ENCODE measurements around the gene NME9. TPM values are rescaled to one million over a fixed set of nuclear protein-coding genes. Genes with fewer than 3 reads are reported as not detected.

The NME9 gene
- polyA plus RNA-seq, 4 donors = 1.7 to 4.6 (median 3.4) TPM

DNA sequence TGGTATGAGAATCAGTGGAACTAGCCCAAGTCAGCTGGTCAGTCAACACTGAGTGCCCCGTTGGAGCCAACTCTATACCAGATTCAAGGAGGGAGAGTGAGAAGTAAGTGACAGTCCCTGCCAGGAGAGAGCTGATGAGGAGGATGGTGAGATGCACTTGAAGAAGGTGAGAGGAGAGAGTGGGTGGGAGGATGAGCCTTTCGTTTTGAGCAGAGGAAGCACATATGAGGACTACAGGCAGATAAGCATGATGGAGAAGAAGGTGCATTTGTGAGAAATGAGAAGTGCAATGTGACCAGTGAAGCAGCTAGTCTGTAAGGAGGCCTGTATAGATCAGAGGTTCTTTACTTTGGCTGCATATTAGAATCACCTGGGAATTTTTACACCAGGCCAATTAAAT is 40.4 kb downstream of the NME9 start:
- DNase-seq (ENCODE audit: low read depth in 4 of 4, low spot score in 2 of 4) = no peak

DNA sequence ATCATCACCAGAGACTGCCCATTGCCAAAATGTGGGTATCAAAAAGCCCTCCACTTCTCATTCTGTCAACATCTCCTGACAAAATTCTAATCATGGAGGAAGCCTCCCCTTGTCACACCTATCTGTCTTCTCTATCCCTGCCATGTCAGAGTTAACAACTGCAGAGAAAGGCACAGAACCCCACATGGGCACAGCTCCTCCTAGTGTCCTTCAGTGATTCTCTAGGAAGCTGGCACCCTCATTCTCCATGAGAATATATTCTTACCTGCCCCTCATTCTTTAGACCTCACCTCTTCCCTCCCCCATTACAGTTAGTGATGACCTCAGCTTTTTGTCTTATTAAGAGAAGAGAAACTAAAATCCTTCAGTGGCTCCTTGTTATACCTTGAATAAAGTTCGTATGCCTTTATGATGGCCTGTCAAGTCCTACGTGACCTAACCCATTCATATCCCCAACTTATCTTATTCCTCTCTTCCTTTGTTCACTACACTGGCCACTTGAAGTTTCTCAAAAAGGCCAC is 44.6 kb downstream of the NME9 start:
- DNase-seq (ENCODE audit: low read depth in 4 of 4, low spot score in 2 of 4) = no peak

DNA sequence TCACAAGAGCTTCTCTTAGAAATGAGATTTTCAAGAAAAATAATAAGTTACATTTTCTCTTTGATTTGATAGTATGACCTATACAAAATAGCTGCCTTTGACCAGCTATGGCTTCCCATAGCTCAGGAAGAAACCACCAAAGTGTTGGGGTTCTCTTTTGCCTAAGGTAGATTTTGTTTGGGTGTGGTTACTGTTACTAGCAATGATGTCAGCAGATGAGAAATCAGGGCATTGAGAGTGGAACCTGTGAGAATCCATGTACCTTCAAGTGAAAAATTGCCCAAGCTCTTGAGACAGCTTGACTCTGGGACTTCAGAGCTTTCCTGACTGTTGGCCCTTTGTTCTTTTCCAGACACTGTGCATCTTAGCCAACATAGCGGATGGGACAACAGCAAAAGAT is 45.6 kb downstream of the NME9 start:
- DNase-seq (ENCODE audit: low read depth in 4 of 4, low spot score in 2 of 4) = no peak

DNA sequence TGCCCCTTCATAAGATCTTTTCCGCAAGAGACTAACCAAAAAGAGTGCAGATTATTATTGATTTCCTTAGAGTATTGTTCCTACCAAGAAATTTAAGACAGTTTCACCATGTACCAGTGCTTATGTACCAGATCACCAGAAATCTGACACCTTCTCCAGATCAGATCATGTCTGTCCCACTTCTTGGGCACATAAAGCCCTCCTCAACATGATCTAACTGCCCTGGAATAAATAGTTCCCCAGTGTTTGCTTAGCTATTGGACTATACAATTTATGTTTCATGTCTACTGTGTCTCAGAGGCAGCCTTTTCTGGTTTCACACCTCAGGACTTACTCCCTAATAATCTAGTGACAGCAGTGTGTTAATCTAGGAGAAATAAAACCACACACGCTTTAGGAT is 46.8 kb downstream of the NME9 start:
- no peak for DNase-seq (ENCODE audit: low read depth in 4 of 4, low spot score in 2 of 4)

DNA sequence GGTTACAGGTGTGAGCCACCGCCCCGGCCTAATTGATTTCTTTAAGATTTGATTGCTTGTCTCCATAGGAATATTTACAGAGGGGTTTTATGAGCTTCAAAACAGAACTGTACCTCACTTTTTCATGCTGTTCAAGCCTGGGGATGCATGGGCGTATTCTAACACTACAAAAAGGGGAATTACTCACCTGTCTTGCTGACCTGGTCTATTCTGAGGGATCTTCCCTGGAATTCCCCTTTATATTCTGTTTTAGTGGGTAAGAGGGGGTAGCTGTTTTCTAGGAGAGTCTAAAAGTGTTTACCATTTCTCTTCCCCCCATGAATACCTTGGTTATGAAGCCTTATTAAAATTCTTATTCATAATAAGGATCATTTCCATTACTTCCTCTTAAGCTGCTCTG is 48.1 kb downstream of the NME9 start:
- DNase-seq (ENCODE audit: low read depth in 4 of 4, low spot score in 2 of 4) = no peak

DNA sequence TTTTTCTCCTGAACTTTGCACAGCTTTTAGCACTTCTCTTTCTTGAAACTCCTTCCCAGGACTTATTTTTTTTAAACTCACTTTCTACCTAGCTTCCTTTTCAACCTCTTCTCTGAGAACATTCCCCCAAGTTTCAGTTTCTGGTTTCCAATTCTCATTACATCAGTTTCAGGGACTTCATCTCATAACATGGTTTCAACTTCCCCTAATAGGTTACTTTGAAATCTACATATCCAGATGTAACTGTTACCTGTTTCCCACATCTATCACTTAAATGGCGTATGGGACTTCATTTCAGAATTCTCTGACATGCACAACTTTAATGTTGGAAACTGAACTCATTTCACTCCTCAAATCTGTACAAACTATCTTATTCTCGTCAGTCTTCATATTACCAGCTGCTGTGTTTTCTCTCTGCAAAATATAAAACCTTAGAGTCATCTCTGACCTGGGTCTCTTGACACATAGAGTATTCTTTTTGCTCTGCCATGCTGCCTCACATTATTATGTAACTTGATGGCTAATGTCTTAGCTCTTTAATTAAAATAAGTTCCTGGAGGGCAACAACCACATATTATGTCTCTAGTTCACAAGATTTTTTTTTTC is 58.4 kb downstream of the NME9 start:
- DNase-seq (ENCODE audit: low read depth in 4 of 4, low spot score in 2 of 4) = no peak

DNA sequence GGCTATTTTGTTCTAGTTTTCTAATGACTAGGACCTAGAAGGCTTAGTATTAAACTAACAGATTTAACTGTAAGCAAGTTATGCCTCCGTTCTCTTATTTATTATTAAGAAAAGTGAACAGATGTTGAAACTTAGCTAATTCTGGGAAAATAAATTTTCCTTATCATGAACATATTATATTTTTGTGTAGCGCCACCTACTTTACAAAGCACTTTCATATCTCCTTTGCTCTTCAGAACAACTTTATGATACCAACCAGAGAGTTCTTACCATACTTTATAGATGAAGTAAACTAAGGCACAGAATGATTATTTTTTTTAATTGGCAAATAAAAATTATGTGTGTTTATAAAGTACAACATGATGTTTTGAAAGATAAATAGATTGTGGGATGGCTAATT is 59.4 kb downstream of the NME9 start:
- no peak for DNase-seq (ENCODE audit: low read depth in 4 of 4, low spot score in 2 of 4)

DNA sequence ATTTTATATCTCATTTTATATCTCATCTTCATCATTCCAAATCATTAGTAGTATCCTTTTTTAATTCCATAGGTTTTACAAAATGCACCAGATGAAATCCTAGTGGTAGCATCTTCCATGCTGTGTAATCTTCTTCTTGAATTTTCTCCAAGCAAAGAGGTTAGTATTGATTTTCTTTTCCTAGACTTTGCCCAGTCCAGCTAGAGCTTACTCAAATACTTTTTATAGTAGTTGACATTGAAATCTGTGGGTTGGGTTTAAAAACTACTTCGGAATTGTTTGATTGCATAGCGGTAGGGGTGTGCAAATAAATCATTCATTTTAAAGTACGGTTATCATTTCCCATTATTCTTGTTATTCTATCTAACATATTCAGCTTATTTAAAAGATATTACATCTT is 62.6 kb downstream of the NME9 start:
- no peak for DNase-seq (ENCODE audit: low read depth in 4 of 4, low spot score in 2 of 4)

DNA sequence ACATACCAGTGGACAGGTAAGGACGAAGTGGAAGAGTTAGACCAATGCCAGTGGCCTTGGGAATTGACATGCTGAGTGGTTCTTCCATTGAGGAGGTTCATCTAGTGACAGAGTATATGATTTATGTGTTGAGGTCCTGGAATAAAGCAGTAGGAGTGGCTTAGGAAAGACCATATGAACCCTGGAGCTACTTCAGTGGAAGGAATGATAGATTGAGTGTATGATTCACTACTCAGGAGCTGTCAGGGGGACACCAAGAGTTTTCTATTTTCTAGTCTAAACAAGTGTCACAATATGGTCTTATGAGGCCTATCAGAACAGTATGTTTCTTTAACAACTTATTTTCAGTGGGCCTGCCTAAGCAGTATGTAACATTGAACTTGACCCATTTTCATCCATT is 63.9 kb downstream of the NME9 start:
- no peak for DNase-seq (ENCODE audit: low read depth in 4 of 4, low spot score in 2 of 4)

DNA sequence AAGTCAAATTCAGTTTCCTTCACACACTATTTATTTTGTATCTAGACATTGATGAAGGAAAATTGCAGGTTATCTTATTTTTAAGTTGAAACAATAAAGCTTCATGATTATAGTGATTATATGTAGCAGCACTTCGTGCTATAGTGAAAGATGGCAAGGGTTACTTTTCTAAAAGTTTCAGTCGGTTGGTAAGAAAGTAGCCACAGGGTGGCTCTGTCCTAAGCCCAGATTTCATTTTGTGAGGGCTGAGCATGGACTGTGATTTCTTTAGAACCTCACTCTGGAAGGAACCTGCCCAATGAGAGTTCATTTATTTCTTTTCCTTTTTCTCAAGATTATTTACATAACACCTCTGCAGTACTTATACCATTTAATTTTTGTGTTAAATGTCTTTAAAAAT is 66.5 kb downstream of the NME9 start:
- no peak for DNase-seq (ENCODE audit: low read depth in 4 of 4, low spot score in 2 of 4)

DNA sequence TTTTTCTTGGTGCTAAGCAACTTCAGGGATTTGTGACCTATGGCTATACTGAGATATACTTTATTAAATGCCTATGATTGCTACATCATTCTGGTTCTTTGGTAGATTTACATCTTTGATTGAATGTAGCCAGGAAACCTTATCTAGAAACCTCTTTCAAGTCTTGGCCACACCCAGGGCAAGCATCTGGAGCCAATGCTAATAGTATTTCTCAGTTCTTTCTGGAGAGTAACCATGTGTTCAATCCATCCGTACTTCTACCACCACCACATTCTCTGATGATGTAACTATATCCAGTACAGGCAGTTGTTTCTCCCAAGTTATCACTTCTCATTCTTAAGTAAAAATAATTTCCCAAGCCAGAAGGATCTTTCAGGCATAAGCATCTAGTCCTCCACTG is 69.0 kb downstream of the NME9 start:
- no peak for DNase-seq (ENCODE audit: low read depth in 4 of 4, low spot score in 2 of 4)

DNA sequence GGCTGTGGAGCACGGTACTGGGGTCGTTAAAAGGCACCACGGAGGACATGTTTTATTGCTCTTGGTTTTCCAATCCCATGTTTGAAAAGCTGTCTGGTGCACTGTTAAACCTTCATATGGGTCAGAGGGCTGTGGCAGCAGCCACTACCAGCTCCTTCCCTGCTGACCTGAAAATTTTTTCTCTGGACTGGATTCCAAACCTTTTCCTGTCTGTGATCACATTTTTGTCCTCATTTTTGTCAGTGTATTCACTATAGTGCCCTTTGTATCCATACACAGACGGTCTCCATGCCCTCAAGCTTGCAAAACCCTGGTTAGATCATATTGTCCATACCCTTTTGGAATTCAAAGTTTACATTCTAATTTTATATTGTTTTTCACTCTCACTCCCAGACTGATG is 70.5 kb downstream of the NME9 start:
- no peak for DNase-seq (ENCODE audit: low read depth in 4 of 4, low spot score in 2 of 4)

DNA sequence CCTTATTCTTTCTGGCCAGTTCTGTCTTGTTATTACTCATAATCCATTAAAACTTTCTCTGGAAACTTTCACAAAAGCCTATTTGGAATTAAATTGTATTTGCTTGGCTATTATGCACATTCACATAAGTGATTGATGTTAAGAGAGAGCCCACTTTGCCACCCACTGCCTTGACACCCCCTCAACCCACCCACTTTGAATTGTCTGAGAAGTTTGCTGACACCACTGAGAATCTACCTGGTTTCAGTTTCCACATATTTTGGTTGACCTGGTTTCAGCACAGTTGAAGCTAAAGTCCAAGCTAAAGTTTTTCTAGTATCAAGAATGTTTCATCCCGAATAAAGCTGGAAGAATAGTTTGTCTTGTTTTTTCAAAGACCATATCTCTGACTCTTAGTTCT is 71.7 kb downstream of the NME9 start:
- DNase-seq (ENCODE audit: low read depth in 4 of 4, low spot score in 2 of 4) = no peak

DNA sequence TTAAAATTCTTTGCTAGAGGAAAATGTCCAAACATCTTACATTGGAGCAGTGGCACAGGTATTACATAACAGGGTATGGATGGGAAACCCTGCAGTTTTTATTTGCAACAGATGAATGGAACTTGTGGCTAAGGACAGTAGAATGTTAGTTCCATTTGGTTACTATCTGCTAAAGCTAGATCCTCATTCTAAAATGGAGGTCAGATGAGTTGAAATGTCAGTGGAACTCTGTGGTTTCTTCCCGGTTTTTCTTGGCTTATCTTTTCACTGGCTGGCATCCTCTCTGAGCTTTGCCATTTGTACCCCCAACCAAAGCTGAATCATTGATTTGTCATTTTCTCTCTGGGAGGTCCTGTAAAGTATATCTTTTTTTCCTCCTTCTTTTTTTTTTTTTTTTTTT is 73.6 kb downstream of the NME9 start:
- no peak for DNase-seq (ENCODE audit: low read depth in 4 of 4, low spot score in 2 of 4)

DNA sequence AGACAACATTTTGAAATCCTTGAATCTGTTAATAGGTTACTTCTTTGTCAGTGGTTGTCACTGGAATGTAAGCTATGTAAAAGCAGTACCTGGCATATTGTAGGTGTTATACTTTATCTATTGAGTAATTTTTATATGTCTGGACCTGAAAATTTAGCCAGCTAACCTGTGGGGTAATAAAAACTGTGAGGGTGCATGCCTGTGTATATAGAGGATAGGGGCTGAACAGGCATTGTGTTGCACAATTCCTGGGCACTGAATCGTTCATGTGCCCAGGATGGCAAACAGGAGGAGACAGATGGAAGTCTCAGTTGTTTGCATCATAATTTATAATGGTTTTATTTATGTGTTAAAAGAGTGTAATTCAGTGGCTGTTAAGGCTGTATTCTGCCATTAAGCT is 75.4 kb downstream of the NME9 start:
- no peak for DNase-seq (ENCODE audit: low read depth in 4 of 4, low spot score in 2 of 4)

DNA sequence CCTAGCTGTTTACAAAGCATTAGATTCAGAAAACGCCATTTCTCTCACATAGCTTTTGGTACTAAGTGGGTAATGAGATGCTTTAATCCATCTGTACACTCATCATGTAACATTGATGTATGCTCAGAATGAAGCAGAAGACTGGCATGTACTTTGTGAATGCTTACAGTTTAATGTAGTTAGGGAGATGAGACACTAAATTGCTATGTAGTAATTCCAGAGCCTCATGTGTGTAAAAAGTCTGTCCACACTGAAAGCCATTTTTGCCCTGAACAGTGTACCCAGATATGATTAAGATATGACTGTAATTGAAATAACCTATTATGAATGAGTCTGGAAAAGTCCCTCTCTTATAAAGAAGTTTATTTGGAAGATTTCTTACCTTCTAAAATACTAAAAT is 76.0 kb downstream of the NME9 start:
- DNase-seq (ENCODE audit: low read depth in 4 of 4, low spot score in 2 of 4) = no peak

Other genes with a start within 250 kb of the NME9 start
- gene DZIP1L, start 214.2 kb downstream of the NME9 start, polyA plus RNA-seq (ENCODE audit: insufficient read length in 4 of 4) = 10 to 100 TPM; 12.1 to 27.6 (median 19.6) TPM
- 1 to 10 TPM in 2 of 4 donors, under 1 TPM in 2; 0.68 to 3.4 (median 1.7) TPM for gene A4GNT, start 197.5 kb downstream of the NME9 start, polyA plus RNA-seq (ENCODE audit: insufficient read length in 4 of 4)
- 10 to 100 TPM; 17.6 to 23.6 (median 19.8) TPM for gene DBR1, start 154.9 kb downstream of the NME9 start, polyA plus RNA-seq (ENCODE audit: insufficient read length in 4 of 4)
- gene ARMC8, start 142.6 kb downstream of the NME9 start, polyA plus RNA-seq (ENCODE audit: insufficient read length in 4 of 4) = 10 to 100 TPM; 40.0 to 53.1 (median 48.3) TPM
- 10 to 100 TPM; 28.7 to 33.5 (median 31.0) TPM for gene MRAS, start 18.7 kb upstream of the NME9 start, polyA plus RNA-seq (ENCODE audit: insufficient read length in 4 of 4)
- 1 to 10 TPM in 3 of 4 donors, under 1 TPM in 1; 0.75 to 2.2 (median 1.6) TPM for gene ESYT3, start 104.8 kb upstream of the NME9 start, polyA plus RNA-seq (ENCODE audit: insufficient read length in 4 of 4)